ENCODE measurements around the gene COX4I1.

The COX4I1 gene

DNA sequence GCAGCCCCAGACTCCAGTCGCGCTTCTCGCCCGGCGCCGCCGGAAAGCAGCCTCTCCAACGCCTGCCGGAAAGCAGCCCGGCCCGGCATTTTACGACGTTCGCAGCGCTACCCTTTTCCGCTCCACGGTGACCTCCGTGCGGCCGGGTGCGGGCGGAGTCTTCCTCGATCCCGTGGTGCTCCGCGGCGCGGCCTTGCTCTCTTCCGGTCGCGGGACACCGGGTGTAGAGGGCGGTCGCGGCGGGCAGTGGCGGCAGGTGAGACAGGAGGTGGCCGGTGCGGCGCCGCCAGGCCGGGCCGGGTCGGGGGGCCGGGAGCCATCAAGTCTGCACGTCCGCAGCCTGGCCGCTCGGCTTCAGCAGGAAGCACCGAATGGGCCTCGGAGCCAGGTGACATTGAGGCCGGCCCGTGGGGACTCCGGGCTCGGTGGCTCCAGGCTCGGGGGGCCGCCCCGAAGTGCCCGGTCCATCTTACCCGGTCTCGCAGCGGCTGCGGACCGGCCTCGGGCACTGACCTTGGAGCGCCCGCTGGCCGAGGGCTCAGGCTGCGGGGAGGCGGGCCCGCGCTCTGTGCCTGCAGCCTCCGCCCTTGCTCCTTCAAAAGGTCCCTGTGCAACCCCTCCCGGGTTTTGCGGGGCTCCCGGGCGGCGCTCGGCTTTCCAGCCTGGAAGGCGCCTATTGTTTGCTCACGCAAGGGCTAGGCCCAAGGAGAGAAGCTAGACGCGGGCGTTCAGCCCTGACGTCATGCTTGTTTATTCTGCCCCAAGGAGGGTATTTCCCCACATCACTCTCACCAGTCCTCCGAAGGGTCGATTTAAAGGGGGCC is at the start of gene COX4I1, which contains the start of gene EMC8:
COX4I1 (plus strand) TSS at position 199 of the 824 bp plus-strand sequence. CDS start 1,511 bp downstream, outside the sequence.
EMC8 (minus strand) TSS at position 48 of the 824 bp plus-strand sequence. CDS start 249 bp downstream, outside the sequence.
- peaks cover 4 to 39% of the 10 kb centered on the region in 2 donors for H3K4me1 ChIP-seq (ENCODE audit: control insufficient read depth in 1 of 2, insufficient read depth in 2 of 2, low read length in 2 of 2)
- no peaks in the 10 kb centered on the region for H3K27me3 ChIP-seq (ENCODE audit: low read depth, low read length)
- no peaks in the 10 kb centered on the region for H3K9me3 ChIP-seq (ENCODE audit: control insufficient read depth in 1 of 2, low read length in 2 of 2)
- H3K4me3 ChIP-seq (ENCODE audit: low read depth in 1 of 2, low read length in 2 of 2): peak within 1 kb of the TSS; percentile 77 to 98
- H3K36me3 ChIP-seq (ENCODE audit: control insufficient read depth in 1 of 2, insufficient read depth in 2 of 2, low read length in 2 of 2): peaks cover 38 to 48% of the 10 kb centered on the region in 2 donors
- H3K27ac ChIP-seq (ENCODE audit: low read length): peak within 1 kb of the TSS; percentile 88

DNA sequence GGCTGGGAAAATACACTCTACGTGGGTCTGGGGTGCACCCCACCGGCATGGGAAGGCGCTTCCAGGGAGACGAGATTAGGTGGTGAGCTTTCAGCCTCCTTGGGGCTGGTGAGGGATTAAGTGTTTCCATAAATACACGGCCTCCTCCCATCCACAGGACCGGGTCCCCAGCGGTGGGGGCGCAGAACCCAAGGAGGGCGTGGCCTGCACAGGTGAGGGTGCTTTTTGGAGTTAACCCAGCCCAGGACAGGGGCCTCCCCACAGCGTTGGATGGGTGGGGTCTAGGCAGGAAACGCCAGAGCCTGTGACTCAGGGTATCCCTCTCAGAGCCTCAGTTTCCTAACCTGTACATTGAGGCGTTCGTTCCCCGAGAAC is 49.7 kb upstream of the COX4I1 start:
- peak overlapping the region; percentile 13 to 85 for H3K4me3 ChIP-seq (ENCODE audit: low read depth in 1 of 2, low read length in 2 of 2)
- no peaks in the 10 kb centered on the region for H3K36me3 ChIP-seq (ENCODE audit: control insufficient read depth in 1 of 2, insufficient read depth in 2 of 2, low read length in 2 of 2)
- no peak overlapping the region for H3K27ac ChIP-seq (ENCODE audit: low read length)
- H3K4me1 ChIP-seq (ENCODE audit: control insufficient read depth in 1 of 2, insufficient read depth in 2 of 2, low read length in 2 of 2): peaks cover 3 to 41% of the 10 kb centered on the region in 2 donors
- H3K9me3 ChIP-seq (ENCODE audit: control insufficient read depth in 1 of 2, low read length in 2 of 2): no peaks in the 10 kb centered on the region
- no peaks in the 10 kb centered on the region for H3K27me3 ChIP-seq (ENCODE audit: low read depth, low read length)

DNA sequence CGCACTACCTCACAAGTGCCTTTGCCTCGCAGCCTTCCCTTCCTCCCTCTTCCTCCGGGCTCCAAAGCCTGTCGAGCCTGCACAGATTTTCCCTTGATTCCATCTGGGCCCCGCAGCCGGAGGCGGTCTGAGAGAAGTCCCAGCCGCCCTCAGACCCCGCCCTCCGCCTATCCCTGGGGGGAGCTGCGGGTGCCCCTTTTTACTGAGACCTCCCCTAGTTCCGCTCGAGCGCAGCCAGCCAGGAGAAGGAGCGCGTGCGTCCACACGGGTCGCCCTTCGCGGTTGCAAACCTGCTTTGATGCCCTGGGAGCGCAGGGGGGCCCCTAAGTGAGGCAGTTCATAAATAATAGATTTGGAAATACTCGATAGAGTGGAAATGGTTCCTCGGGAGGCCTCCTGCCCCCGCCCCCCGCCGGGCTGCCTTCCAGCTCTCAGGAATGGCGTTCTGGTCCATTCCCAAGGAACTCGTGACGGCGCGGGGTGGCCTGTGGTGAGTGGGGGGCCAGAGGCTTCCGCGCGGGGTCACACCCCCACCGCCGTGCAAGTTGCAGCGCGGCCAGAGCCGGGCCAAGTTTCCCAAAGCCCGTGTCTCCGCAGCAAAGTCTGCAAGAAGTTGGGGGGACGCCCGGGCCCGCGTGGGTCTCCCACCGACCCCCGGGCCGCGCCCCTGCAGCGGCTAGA is 49.2 kb upstream of the COX4I1 start:
- Histone ChIP-seq H3K27ac (ENCODE audit: low read length) (no peak overlapping the region), H3K27me3 (ENCODE audit: low read depth, low read length) (no peaks in the 10 kb centered on the region), H3K36me3 (ENCODE audit: control insufficient read depth in 1 of 2, insufficient read depth in 2 of 2, low read length in 2 of 2) (no peaks in the 10 kb centered on the region), H3K4me1 (ENCODE audit: control insufficient read depth in 1 of 2, insufficient read depth in 2 of 2, low read length in 2 of 2) (peaks cover 3 to 41% of the 10 kb centered on the region in 2 donors), H3K4me3 (ENCODE audit: low read depth in 1 of 2, low read length in 2 of 2) (peak overlapping the region; percentile 13 to 85), H3K9me3 (ENCODE audit: control insufficient read depth in 1 of 2, low read length in 2 of 2) (no peaks in the 10 kb centered on the region)

DNA sequence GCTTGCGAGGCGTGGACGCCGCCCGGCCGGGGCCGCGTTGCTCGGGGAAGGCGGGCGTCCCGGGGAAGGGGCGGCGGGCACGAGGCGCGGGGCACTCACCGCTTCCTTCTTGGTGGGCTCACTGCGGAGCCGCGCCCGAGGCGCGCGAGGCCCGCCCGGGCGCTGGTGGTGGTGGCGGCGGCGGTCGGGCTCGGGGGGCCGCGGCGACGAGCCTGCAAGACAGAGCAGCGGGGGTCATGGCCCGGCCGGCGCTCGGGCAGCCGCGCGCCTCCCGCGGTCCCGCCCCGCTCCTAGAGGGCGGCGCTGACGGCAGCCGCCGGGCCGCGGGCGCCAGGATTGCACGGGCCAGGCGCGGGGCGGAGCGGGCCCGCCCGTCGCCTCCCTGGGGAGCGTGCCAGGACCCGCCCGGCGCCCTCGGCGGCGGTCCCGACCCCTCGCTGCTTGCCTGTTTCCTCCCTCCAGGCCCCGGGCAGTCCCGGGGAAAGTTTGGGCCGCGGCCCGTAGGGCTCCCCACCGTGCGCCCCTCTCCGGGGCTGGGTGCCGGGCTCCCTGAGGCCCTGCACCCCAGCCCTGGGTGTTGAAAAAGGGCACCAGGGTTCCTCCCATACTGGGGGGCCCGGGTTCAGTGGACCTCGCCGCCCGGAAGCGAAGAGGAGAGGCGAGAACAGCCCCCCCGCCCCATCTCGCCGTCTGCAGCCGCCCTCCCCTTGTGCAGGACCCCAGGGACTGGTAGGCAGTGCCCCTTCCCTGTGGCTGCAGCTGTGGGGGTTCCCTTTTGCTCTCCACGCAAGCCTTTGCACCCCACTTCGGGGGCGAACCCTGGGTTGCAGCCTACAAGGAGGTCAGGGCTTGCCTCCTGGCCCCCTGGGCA is 48.4 kb upstream of the COX4I1 start, which contains the start of gene C16orf74:
C16orf74 (minus strand) TSS at position 270 of the 871 bp plus-strand sequence. CDS start 15,879 bp downstream, outside the sequence.
- Histone ChIP-seq H3K9me3 (ENCODE audit: control insufficient read depth in 1 of 2, low read length in 2 of 2) (no peaks in the 10 kb centered on the region), H3K36me3 (ENCODE audit: control insufficient read depth in 1 of 2, insufficient read depth in 2 of 2, low read length in 2 of 2) (no peaks in the 10 kb centered on the region), H3K27me3 (ENCODE audit: low read depth, low read length) (no peaks in the 10 kb centered on the region), H3K27ac (ENCODE audit: low read length) (no peak within 1 kb of the TSS), H3K4me1 (ENCODE audit: control insufficient read depth in 1 of 2, insufficient read depth in 2 of 2, low read length in 2 of 2) (peaks cover 3 to 41% of the 10 kb centered on the region in 2 donors), H3K4me3 (ENCODE audit: low read depth in 1 of 2, low read length in 2 of 2) (peak within 1 kb of the TSS; percentile 13 to 85)

DNA sequence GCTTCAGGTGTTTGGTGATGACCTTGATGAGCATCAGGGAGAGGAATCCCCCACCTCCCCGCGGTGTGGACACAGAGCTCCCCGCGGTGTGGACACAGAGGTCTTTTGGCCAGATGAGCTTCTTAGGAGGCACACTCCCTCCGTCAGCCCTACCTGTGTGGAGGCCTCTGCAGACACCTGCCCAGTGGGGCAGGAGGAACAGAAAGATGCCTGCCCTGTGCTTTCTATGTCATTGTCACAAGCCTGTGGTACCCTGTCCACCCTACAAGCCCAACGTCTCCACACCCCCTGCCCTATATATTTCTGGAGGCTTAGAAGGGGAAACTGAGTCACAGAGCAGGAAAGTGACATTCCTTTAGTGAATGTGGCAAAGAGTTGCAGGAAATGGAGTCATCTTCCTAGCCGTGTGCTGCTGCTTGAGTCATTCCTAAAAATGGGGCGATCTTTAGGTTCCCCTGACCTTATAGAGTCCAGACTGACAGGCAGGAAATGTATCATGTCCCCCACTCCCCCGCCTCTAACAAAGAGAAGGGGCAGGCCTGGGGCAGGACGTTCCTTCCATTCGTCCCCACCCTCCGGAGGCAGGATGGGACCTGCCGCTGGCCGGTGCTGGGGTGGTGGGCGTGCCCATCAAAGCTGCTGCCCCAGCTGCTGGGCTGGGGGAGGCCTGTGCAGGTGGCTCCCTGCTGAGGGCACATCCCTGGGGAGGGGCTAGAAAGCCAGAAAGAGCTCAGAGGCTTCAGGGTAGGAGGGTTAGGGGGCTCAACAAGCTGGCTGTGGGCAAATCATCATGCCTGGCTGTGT is 47.6 kb upstream of the COX4I1 start:
- Histone ChIP-seq H3K4me3 (ENCODE audit: low read depth in 1 of 2, low read length in 2 of 2) (peak overlapping the region in 1 of 2 donors; percentile 47), H3K4me1 (ENCODE audit: control insufficient read depth in 1 of 2, insufficient read depth in 2 of 2, low read length in 2 of 2) (peaks cover 3 to 41% of the 10 kb centered on the region in 2 donors), H3K27ac (ENCODE audit: low read length) (no peak overlapping the region)

DNA sequence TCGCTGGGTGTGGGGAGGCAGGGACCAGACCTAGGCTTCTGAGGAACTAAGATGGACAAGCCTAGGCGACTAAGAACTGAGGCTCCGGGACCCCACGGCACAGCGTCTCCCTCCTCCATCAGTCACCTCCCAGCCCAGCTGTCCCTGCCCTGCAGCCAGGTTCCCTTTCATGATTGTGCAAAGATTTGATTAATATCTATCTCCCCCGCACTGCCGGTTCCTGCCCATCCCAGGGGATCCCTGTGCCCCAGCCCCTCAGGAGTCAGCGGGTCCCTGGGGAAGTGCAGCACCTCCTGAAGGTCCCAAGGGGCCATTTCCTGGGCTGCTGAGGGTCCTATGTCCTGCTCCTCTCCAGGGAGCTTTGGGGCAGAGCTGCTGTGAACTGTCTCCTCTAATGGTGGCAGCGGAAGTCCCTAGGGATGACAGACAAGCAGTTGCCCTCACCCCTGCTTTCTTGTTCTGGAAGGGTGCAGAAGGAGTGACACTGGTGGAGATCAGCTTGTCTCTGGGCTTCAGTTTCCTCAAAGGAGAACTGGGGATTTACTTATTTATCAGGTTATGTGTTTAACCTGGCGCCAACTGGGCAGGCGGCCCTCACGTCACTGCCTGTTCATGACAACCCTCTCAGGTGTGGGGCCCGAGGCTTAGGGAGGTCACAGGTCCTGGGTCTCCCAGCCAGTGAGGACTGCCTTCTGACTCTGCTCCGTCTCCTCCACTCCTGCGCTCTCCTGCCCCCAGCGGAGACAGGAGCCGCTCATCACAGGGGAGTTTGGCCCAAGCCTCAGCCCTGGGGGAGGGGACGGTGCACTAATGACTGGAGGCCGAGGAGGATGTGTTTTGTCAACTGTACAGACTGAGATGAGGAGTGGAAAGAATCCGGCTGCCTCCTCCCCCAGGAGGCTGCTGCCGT is 46.7 kb upstream of the COX4I1 start:
- H3K9me3 ChIP-seq (ENCODE audit: control insufficient read depth in 1 of 2, low read length in 2 of 2): no peaks in the 10 kb centered on the region
- H3K27me3 ChIP-seq (ENCODE audit: low read depth, low read length): no peaks in the 10 kb centered on the region
- H3K4me1 ChIP-seq (ENCODE audit: control insufficient read depth in 1 of 2, insufficient read depth in 2 of 2, low read length in 2 of 2): peaks cover 3 to 41% of the 10 kb centered on the region in 2 donors
- H3K36me3 ChIP-seq (ENCODE audit: control insufficient read depth in 1 of 2, insufficient read depth in 2 of 2, low read length in 2 of 2): no peaks in the 10 kb centered on the region
- no peak overlapping the region for H3K4me3 ChIP-seq (ENCODE audit: low read depth in 1 of 2, low read length in 2 of 2)
- no peak overlapping the region for H3K27ac ChIP-seq (ENCODE audit: low read length)

More for the DNA sequence above, 47.6 kb upstream of the COX4I1 start:
- no peaks in the 10 kb centered on the region for H3K36me3 ChIP-seq (ENCODE audit: control insufficient read depth in 1 of 2, insufficient read depth in 2 of 2, low read length in 2 of 2)
- no peaks in the 10 kb centered on the region for H3K9me3 ChIP-seq (ENCODE audit: control insufficient read depth in 1 of 2, low read length in 2 of 2)
- H3K27me3 ChIP-seq (ENCODE audit: low read depth, low read length): no peaks in the 10 kb centered on the region

DNA sequence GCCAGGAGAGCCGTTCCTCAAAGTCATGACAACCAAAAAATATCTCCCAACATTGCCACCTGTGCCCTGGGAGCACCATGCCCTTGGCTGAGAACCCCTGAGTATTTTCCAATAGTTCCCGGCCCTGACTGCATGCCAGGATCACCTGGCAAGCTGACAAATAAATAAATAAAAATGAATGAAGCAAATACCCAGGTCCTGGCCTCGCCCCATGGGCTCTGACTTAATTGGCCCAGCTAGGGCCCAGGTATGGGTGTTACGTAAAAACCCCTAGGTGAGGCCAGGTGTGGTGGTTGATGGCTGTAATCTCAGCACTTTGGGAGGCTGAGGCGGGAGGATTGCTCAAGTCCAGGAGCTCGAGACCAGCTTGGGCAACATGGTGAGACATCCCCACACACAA is 45.9 kb upstream of the COX4I1 start:
- peaks cover 3 to 41% of the 10 kb centered on the region in 2 donors for H3K4me1 ChIP-seq (ENCODE audit: control insufficient read depth in 1 of 2, insufficient read depth in 2 of 2, low read length in 2 of 2)
- no peak overlapping the region for H3K4me3 ChIP-seq (ENCODE audit: low read depth in 1 of 2, low read length in 2 of 2)
- H3K27me3 ChIP-seq (ENCODE audit: low read depth, low read length): no peaks in the 10 kb centered on the region
- H3K36me3 ChIP-seq (ENCODE audit: control insufficient read depth in 1 of 2, insufficient read depth in 2 of 2, low read length in 2 of 2): no peaks in the 10 kb centered on the region
- no peak overlapping the region for H3K27ac ChIP-seq (ENCODE audit: low read length)
- H3K9me3 ChIP-seq (ENCODE audit: control insufficient read depth in 1 of 2, low read length in 2 of 2): no peaks in the 10 kb centered on the region

DNA sequence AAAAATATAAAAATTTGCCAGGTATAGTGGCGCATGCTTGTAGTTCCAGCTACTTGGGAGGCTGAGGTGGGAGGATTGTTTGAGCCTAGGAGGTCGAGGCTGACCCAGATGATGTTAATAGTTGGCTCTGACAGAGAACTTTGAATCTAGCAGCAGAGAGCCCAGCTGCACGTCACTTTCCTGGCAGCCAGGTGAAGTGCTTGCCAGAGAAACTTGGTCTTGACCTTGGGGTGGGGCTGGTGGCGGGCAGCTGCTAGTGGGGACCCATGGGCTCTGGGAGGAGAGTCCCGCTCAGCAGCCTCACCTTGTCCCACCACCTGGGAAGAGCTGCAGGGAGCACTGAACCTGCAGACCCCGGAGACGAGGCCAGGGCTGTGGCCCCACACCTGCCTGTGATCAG is 45.5 kb upstream of the COX4I1 start:
- H3K4me1 ChIP-seq (ENCODE audit: control insufficient read depth in 1 of 2, insufficient read depth in 2 of 2, low read length in 2 of 2): peaks cover 3 to 41% of the 10 kb centered on the region in 2 donors
- H3K27ac ChIP-seq (ENCODE audit: low read length): no peak overlapping the region
- H3K4me3 ChIP-seq (ENCODE audit: low read depth in 1 of 2, low read length in 2 of 2): no peak overlapping the region
- H3K27me3 ChIP-seq (ENCODE audit: low read depth, low read length): no peaks in the 10 kb centered on the region
- H3K36me3 ChIP-seq (ENCODE audit: control insufficient read depth in 1 of 2, insufficient read depth in 2 of 2, low read length in 2 of 2): no peaks in the 10 kb centered on the region
- H3K9me3 ChIP-seq (ENCODE audit: control insufficient read depth in 1 of 2, low read length in 2 of 2): no peaks in the 10 kb centered on the region

DNA sequence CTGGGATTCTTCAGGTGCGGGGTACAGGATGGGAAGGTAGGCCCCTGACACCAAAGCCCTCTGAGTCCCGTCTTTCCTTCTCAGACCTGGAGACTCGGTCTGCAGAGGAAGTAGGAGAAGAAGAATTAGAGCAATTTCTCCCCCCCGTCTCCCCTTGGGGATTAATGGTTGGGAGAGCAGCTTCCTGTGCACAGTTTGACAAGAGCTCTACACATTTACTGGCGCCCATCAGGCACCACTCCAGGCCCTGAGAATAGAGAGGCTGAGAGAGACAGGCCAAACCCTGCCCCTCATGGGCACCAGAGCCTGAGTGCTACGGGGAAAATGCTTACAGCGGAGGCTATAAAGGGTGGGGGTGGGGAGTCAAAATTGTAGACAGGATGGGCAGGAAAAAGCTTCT is 45.1 kb upstream of the COX4I1 start:
- H3K27me3 ChIP-seq (ENCODE audit: low read depth, low read length): no peaks in the 10 kb centered on the region
- H3K27ac ChIP-seq (ENCODE audit: low read length): no peak overlapping the region
- H3K9me3 ChIP-seq (ENCODE audit: control insufficient read depth in 1 of 2, low read length in 2 of 2): no peaks in the 10 kb centered on the region
- H3K4me1 ChIP-seq (ENCODE audit: control insufficient read depth in 1 of 2, insufficient read depth in 2 of 2, low read length in 2 of 2): peaks cover 3 to 41% of the 10 kb centered on the region in 2 donors
- H3K36me3 ChIP-seq (ENCODE audit: control insufficient read depth in 1 of 2, insufficient read depth in 2 of 2, low read length in 2 of 2): no peaks in the 10 kb centered on the region
- H3K4me3 ChIP-seq (ENCODE audit: low read depth in 1 of 2, low read length in 2 of 2): no peak overlapping the region
